Peyer's patch (tissue), 4 donors: ENCODE measurements around the gene NDUFAF8. TPM values are rescaled to one million over a fixed set of nuclear protein-coding genes. Genes with fewer than 3 reads are reported as not detected.

Experiments used
- DNase-seq, 3 donors: peaks; one replicate each; pipeline ENCODE4 v3.0.0-alpha.2; 2017 to 2019
- H3K27ac ChIP-seq, 4 donors: fragments of 200-600 bp; sonication (generic); one replicate each; pipeline ENCODE4 v1.5.1; 2016 to 2019
- H3K27me3 ChIP-seq, 2 donors: fragments of 200-600 bp; sonication (generic); one replicate each; pipeline ENCODE4 v1.5.1; 2019
- H3K36me3 ChIP-seq, 3 donors: fragments of 200-600 bp; sonication (generic); one replicate each; pipeline ENCODE4 v1.5.1; 2016 to 2019
- H3K4me1 ChIP-seq, 4 donors: fragments of 200-600 bp; sonication (generic); one replicate each; pipeline ENCODE4 v1.5.1; 2016 to 2019
- H3K4me3 ChIP-seq, 4 donors: fragments of 200-600 bp; sonication (generic); 1 replicate in 3 of 4; 2 replicates in 1 of 4; pipeline ENCODE4 v1.5.1; 2016 to 2019; ENCODE audit warnings: mild to moderate bottlenecking in 1 of 4
- H3K9me3 ChIP-seq, 4 donors: fragments of 200-600 bp; sonication (generic); one replicate each; pipeline ENCODE4 v1.5.1; 2016 to 2019; ENCODE audit warnings: mild to moderate bottlenecking in 1 of 4
- POLR2A ChIP-seq, 2 donors: fragments of 450-650 bp; IDR thresholded peaks; one replicate each; pipeline ENCODE4 v1.5.1; 2017; ENCODE audit warnings: antibody characterized with exemption in 2 of 2, mild to moderate bottlenecking in 2 of 2, moderate library complexity in 2 of 2
- total RNA-seq, 4 donors: library from RNA; depleted of rRNA; stranded (reverse); fragments of >200 nt; gene quantifications; one replicate each; pipeline ENCODE4 v1.1.0, GENCODE V29; 2016
- TF ChIP-seq, protein P1 (sequence below), 6 experiments: fragments of 450-650 bp in 4 of 6; fragments of 200-600 bp in 2 of 6; sonication (generic) in 1 of 6; IDR thresholded peaks; one replicate each; pipeline ENCODE4 v1.5.1; 2017 to 2019; ENCODE audit warnings: antibody characterized with exemption in 6 of 6, mild to moderate bottlenecking in 3 of 6, moderate library complexity in 1 of 6

The NDUFAF8 gene
- total RNA-seq, 4 donors from 2014 or later, result 17.8 to 62.7 (median 25.2) TPM

DNA sequence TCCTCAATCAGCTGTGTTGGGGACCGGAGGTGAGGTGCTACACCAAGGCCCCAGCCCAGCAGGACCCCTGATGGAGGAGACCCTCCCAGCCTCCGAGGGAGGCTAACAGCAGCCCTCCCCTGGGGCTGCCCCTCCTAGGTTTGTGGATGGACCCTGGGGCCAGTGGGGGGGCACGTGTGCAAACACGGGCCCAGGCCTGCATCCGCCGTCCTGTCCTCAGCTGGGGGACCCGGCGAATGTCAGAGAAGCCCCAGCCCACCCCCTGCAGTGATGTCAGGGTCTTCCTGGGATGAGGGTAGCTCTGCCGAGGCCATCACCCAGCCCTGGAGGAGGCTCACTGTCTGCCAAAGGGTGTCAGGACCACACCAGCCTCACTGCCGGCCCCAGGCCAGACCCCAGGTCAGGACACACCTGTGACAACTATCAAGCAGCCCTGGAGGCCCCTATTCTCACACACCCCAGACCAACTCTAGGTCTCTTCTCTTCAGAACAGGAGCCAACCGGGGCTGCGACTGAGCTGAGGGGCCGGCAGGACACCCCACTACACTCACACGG, 43.1 kb upstream of the NDUFAF8 start:
- no peak for DNase-seq
- TF ChIP-seq, protein P1, sequence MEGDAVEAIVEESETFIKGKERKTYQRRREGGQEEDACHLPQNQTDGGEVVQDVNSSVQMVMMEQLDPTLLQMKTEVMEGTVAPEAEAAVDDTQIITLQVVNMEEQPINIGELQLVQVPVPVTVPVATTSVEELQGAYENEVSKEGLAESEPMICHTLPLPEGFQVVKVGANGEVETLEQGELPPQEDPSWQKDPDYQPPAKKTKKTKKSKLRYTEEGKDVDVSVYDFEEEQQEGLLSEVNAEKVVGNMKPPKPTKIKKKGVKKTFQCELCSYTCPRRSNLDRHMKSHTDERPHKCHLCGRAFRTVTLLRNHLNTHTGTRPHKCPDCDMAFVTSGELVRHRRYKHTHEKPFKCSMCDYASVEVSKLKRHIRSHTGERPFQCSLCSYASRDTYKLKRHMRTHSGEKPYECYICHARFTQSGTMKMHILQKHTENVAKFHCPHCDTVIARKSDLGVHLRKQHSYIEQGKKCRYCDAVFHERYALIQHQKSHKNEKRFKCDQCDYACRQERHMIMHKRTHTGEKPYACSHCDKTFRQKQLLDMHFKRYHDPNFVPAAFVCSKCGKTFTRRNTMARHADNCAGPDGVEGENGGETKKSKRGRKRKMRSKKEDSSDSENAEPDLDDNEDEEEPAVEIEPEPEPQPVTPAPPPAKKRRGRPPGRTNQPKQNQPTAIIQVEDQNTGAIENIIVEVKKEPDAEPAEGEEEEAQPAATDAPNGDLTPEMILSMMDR (IDR thresholded peaks at IDR 0.05), result no peak
- TF ChIP-seq POLR2A (IDR thresholded peaks at IDR 0.05), result no peak
- Histone ChIP-seq H3K9me3 (no peaks in the 10 kb centered on the region), H3K27me3 (no peaks in the 10 kb centered on the region), H3K27ac (no peak overlapping the region), H3K36me3 (no peaks in the 10 kb centered on the region), H3K4me3 (no peak overlapping the region), H3K4me1 (no peaks in the 10 kb centered on the region)

DNA sequence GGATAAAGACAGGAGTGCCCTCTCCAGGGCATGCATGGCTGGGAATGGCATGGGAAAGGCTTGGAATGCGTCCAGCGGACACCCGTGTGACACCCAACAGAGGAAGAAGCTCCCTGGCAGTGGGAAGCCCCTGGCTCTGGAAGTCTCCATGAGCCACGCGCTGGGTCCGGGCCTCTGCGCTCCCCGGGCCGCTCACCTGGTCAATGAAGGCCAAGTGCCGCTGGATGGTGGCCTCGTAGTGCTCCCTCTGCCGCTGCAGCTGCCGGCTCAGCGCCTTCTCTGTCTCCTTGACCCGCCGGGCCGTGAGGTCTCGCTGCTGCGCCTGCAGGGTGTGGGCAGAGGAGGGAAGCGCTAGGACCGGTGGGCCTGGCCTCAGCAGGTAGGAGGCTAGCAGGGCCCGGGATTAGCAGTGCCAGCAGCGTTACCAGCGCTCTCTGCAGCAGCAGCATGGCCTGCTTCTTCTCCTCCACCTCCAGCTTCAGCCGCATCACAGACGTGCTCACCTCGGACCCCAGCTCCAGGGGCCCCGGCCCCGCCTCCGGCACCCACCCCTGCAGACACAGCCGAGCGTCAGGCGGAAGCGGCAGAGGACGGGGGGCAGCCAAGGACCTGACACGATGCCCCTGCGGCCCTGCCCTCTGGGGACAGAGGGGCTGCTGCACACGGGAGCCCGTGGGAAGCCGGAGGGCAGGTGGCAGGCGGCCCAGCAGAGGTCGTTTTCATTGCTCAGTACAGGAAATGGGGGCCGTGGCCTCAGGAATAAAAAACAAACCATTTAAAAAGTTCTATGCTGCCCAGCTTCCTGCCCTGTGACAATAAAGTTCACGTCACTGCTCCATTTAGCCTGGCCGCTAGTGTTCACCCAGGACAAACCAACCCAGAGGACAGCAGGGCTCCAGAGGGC, 42.4 kb upstream of the NDUFAF8 start:
- TF ChIP-seq, protein P1 (IDR thresholded peaks at IDR 0.05), result no peak
- no peak overlapping the region for H3K27ac ChIP-seq
- no peaks in the 10 kb centered on the region for H3K36me3 ChIP-seq
- H3K4me1 ChIP-seq, result no peaks in the 10 kb centered on the region
- no peaks in the 10 kb centered on the region for H3K9me3 ChIP-seq
- DNase-seq, result no peak
- H3K27me3 ChIP-seq, result no peaks in the 10 kb centered on the region
- H3K4me3 ChIP-seq, result no peak overlapping the region

GRCh38 chr17:81197409-81197795, 41.7 kb upstream of the NDUFAF8 start:
- Histone ChIP-seq H3K27ac (no peak overlapping the region), H3K36me3 (no peaks in the 10 kb centered on the region), H3K4me3 (no peak overlapping the region), H3K9me3 (no peaks in the 10 kb centered on the region), H3K27me3 (no peaks in the 10 kb centered on the region), H3K4me1 (no peaks in the 10 kb centered on the region)
- TF ChIP-seq, protein P1 (IDR thresholded peaks at IDR 0.05), result no peak
- no peak for TF ChIP-seq POLR2A (IDR thresholded peaks at IDR 0.05)
- no peak for DNase-seq

GRCh38 chr17:81197831-81198490, 41.2 kb upstream of the NDUFAF8 start:
- Histone ChIP-seq H3K27ac (no peak overlapping the region), H3K4me3 (no peak overlapping the region), H3K9me3 (no peaks in the 10 kb centered on the region), H3K36me3 (no peaks in the 10 kb centered on the region), H3K27me3 (no peaks in the 10 kb centered on the region), H3K4me1 (no peaks in the 10 kb centered on the region)
- DNase-seq, result no peak
- TF ChIP-seq POLR2A (IDR thresholded peaks at IDR 0.05), result no peak
- TF ChIP-seq, protein P1 (IDR thresholded peaks at IDR 0.05), result no peak

DNA sequence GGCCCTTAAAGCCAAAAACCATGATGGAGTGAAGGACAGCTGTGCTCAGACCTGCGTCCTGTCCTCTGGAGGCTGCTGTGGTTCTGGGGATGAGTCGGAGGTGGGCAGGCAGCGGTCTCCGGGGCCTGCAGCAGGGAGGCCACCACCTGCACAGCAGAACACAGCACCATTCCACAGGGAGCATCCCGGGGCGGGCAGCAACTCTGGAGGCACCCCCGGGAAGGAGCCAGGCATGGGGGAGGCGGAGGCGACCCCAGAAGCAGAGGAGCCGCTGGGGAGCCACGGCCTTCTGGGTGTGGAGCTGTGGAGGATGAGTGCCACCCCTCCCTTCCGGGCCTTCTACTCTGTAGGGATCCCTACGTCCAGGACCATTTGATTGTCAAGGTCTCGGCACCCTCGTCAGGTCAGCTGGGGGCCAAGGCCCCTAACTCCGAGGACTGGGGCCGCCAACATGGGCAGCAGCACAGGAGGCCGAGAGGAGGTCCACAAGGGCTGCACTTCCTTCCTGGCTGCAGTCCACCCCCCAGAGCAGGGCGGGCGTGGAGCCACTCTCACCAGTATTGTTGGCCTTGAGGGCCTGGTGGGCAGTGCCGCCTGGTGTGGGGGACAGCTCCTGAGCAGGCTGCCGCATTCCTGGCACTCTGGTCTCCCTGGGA, 40.2 kb upstream of the NDUFAF8 start:
- DNase-seq, result no peak
- TF ChIP-seq, protein P1 (IDR thresholded peaks at IDR 0.05), result no peak
- TF ChIP-seq POLR2A (IDR thresholded peaks at IDR 0.05), result no peak
- H3K9me3 ChIP-seq, result no peaks in the 10 kb centered on the region
- H3K4me3 ChIP-seq, result no peak overlapping the region
- no peaks in the 10 kb centered on the region for H3K27me3 ChIP-seq
- no peak overlapping the region for H3K27ac ChIP-seq
- H3K36me3 ChIP-seq, result no peaks in the 10 kb centered on the region
- no peaks in the 10 kb centered on the region for H3K4me1 ChIP-seq
